Measurements from ENCODE around the gene P2RX4.
"Not testable (repeated sequence)": the region's sequence is repeated elsewhere in the genome, so short reads cannot be mapped to it uniquely, and the experiment has no call there.

The P2RX4 gene

GRCh38 chr12:121209624-121210572, at the start of gene P2RX4:
TSS of gene P2RX4 (plus strand) at chr12:121210129. CDS start at chr12:121210165, 36 bp downstream.
- TF ChIP-seq CTCF (IDR thresholded peaks at IDR 0.05; ENCODE audit: control insufficient read depth, insufficient read depth, low read depth, low read length, missing control alignments) = no peak
- peak; percentile 11 for DNase-seq (ENCODE audit: low read depth)
- H3K4me3 ChIP-seq (ENCODE audit: control insufficient read depth, low read depth, low read length) = peak within 1 kb of the TSS; percentile 60

GRCh38 chr12:121162384-121162783, 47.5 kb upstream of the P2RX4 start:
- no peak overlapping the region for H3K4me3 ChIP-seq (ENCODE audit: control insufficient read depth, low read depth, low read length)
- TF ChIP-seq CTCF (IDR thresholded peaks at IDR 0.05; ENCODE audit: control insufficient read depth, insufficient read depth, low read depth, low read length, missing control alignments) = no peak
- DNase-seq (ENCODE audit: low read depth) = no peak

- no peak for TF ChIP-seq CTCF (IDR thresholded peaks at IDR 0.05; ENCODE audit: control insufficient read depth, insufficient read depth, low read depth, low read length, missing control alignments)
- no peak overlapping the region for H3K4me3 ChIP-seq (ENCODE audit: control insufficient read depth, low read depth, low read length)
- no peak for DNase-seq (ENCODE audit: low read depth)
These were observed 46.9 kb upstream of the P2RX4 start for GRCh38 chr12:121162985-121163384.

GRCh38 chr12:121164839-121165238, 45.1 kb upstream of the P2RX4 start:
- not testable (repeated sequence) for DNase-seq (ENCODE audit: low read depth); H3K4me3 ChIP-seq (ENCODE audit: control insufficient read depth, low read depth, low read length)

GRCh38 chr12:121165316-121165715, 44.6 kb upstream of the P2RX4 start:
- no peak for DNase-seq (ENCODE audit: low read depth)
- no peak overlapping the region for H3K4me3 ChIP-seq (ENCODE audit: control insufficient read depth, low read depth, low read length)
- no peak for TF ChIP-seq CTCF (IDR thresholded peaks at IDR 0.05; ENCODE audit: control insufficient read depth, insufficient read depth, low read depth, low read length, missing control alignments)

- TF ChIP-seq CTCF (IDR thresholded peaks at IDR 0.05; ENCODE audit: control insufficient read depth, insufficient read depth, low read depth, low read length, missing control alignments) = no peak
- H3K4me3 ChIP-seq (ENCODE audit: control insufficient read depth, low read depth, low read length) = no peak overlapping the region
- no peak for DNase-seq (ENCODE audit: low read depth)
These were observed 43.6 kb upstream of the P2RX4 start for GRCh38 chr12:121166356-121166755.

- DNase-seq (ENCODE audit: low read depth) = no peak
- no peak for TF ChIP-seq CTCF (IDR thresholded peaks at IDR 0.05; ENCODE audit: control insufficient read depth, insufficient read depth, low read depth, low read length, missing control alignments)
These were observed 42.6 kb upstream of the P2RX4 start for GRCh38 chr12:121167232-121167820.

More at GRCh38 chr12:121167232-121167820, 42.6 kb upstream of the P2RX4 start:
- H3K4me3 ChIP-seq (ENCODE audit: control insufficient read depth, low read depth, low read length) = no peak overlapping the region
